MM.1S (cell line): ENCODE results near the gene TUBGCP6.
A peak's percentile ranks its signal among the peaks of the same experiment; 100 is the strongest.

ENCODE experiments used
- DNase-seq: peaks from one replicate; pipeline ENCODE4 v3.0.0-alpha.2; 2015
- H2AFZ ChIP-seq: fragments of 300-600 bp; sonication (generic); 2 replicates; pipeline ENCODE4 v1.6.0; 2016; ENCODE audit warnings: antibody characterized with exemption, low read length
- H3F3A ChIP-seq: fragments of 300-600 bp; sonication (generic); 2 replicates; pipeline ENCODE4 v1.6.1; 2016; ENCODE audit warnings: mild to moderate bottlenecking, antibody characterized with exemption, low read length, moderate library complexity, mixed read lengths; ENCODE audit not compliant: insufficient read depth
- H3K27ac ChIP-seq: fragments of 300-600 bp; sonication (generic); 2 replicates; pipeline ENCODE4 v1.5.1; 2016; ENCODE audit warnings: mild to moderate bottlenecking, low read length
- H3K27me3 ChIP-seq: fragments of 300-600 bp; sonication (generic); replicated peaks from 2 replicates; pipeline ENCODE4 v1.6.0; 2016; ENCODE audit warnings: low read length; ENCODE audit not compliant: insufficient read depth
- H3K36me3 ChIP-seq: fragments of 300-600 bp; sonication (generic); replicated peaks from 2 replicates; pipeline ENCODE4 v1.6.1; 2016; ENCODE audit warnings: mild to moderate bottlenecking, low read length, mixed read lengths; ENCODE audit not compliant: insufficient read depth
- H3K4me1 ChIP-seq: fragments of 300-600 bp; sonication (generic); 2 replicates; pipeline ENCODE4 v1.6.1; 2016; ENCODE audit warnings: low read length, mixed read lengths
- H3K4me2 ChIP-seq: fragments of 300-600 bp; sonication (generic); 2 replicates; pipeline ENCODE4 v1.6.0; 2016; ENCODE audit warnings: low read depth, low read length
- H3K4me3 ChIP-seq: fragments of 300-600 bp; sonication (generic); 2 replicates; pipeline ENCODE4 v1.5.1; 2016; ENCODE audit warnings: low read length, mixed read lengths
- H3K79me2 ChIP-seq: fragments of 300-600 bp; sonication (generic); 2 replicates; pipeline ENCODE4 v1.6.1; 2016; ENCODE audit warnings: mixed run types, low read length, mixed read lengths
- H3K9ac ChIP-seq: fragments of 300-600 bp; sonication (generic); 2 replicates; pipeline ENCODE4 v1.6.1; 2016; ENCODE audit warnings: low read length, mixed read lengths
- H3K9me2 ChIP-seq: fragments of 300-600 bp; sonication (generic); replicated peaks from 2 replicates; pipeline ENCODE4 v1.6.1; 2016; ENCODE audit warnings: mild to moderate bottlenecking, low read length, mixed read lengths; ENCODE audit not compliant: insufficient read depth
- H3K9me3 ChIP-seq: fragments of 300-600 bp; sonication (generic); replicated peaks from 2 replicates; pipeline ENCODE4 v1.6.1; 2016; ENCODE audit warnings: mild to moderate bottlenecking, low read length, mixed read lengths; ENCODE audit not compliant: insufficient read depth
- H4K20me1 ChIP-seq: fragments of 300-600 bp; sonication (generic); 2 replicates; pipeline ENCODE4 v1.6.1; 2016; ENCODE audit warnings: mild to moderate bottlenecking, low read length, moderate library complexity, mixed read lengths; ENCODE audit not compliant: insufficient read depth
- EZH2 ChIP-seq: fragments of 300-600 bp; sonication (generic); optimal IDR thresholded peaks from 2 replicates; pipeline ENCODE3; 2017; ENCODE audit warnings: low read depth, mild to moderate bottlenecking, antibody characterized with exemption, low read length, mixed read lengths
- EZH2phosphoT487 ChIP-seq: fragments of 300-600 bp; sonication (generic); IDR thresholded peaks from 2 replicates; pipeline ENCODE4 v1.6.1; 2018; ENCODE audit warnings: antibody characterized with exemption, low read length
- TF ChIP-seq, protein P1 (sequence below): fragments of 300-600 bp; sonication (generic); IDR thresholded peaks from 2 replicates; pipeline ENCODE4 v1.5.1; 2016; ENCODE audit warnings: antibody characterized with exemption, low read length, mixed read lengths

TUBGCP6 gene

DNA sequence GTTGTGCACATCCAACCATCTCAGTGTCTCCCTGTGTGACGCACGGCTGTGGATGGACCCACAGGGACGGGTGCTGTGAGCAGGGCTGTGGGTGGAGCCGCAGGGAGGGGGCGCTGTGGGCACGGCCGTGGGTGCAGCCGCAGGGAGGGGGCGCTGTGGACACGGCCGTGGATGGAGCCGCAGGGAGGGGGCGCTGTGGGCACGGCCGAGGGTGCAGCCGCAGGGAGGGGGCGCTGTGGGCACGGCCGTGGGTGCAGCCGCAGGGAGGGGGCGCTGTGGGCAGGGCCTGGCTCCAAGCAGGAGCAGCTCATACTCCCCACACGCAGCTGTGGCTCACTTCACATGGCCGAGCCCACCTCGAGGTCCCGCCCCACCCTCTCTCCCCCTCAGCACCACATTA lies 31.3 kb upstream of the TUBGCP6 start:
- Histone ChIP-seq H3F3A (peaks cover 4% of the 10 kb centered on the region; the same call in 1 of the 2 replicates), H3K27ac (no peak overlapping the region), H3K4me2 (peak overlapping the region; percentile 50), H3K9ac (no peak overlapping the region), H3K9me3 (no peaks in the 10 kb centered on the region), H3K4me3 (peak overlapping the region; percentile 12; the same call in 1 of the 2 replicates), H2AFZ (no peak overlapping the region), H3K27me3 (peaks cover 12% of the 10 kb centered on the region), H3K9me2 (no peaks in the 10 kb centered on the region), H4K20me1 (no peaks in the 10 kb centered on the region), H3K79me2 (no peaks in the 10 kb centered on the region), H3K36me3 (no peaks in the 10 kb centered on the region), H3K4me1 (peaks cover 11% of the 10 kb centered on the region; the same call in 1 of the 2 replicates)
- TF ChIP-seq EZH2 (no peak), EZH2phosphoT487 (no peak)
- TF ChIP-seq, protein P1, sequence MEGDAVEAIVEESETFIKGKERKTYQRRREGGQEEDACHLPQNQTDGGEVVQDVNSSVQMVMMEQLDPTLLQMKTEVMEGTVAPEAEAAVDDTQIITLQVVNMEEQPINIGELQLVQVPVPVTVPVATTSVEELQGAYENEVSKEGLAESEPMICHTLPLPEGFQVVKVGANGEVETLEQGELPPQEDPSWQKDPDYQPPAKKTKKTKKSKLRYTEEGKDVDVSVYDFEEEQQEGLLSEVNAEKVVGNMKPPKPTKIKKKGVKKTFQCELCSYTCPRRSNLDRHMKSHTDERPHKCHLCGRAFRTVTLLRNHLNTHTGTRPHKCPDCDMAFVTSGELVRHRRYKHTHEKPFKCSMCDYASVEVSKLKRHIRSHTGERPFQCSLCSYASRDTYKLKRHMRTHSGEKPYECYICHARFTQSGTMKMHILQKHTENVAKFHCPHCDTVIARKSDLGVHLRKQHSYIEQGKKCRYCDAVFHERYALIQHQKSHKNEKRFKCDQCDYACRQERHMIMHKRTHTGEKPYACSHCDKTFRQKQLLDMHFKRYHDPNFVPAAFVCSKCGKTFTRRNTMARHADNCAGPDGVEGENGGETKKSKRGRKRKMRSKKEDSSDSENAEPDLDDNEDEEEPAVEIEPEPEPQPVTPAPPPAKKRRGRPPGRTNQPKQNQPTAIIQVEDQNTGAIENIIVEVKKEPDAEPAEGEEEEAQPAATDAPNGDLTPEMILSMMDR: peak; percentile 100
- DNase-seq: peak; percentile 95

DNA sequence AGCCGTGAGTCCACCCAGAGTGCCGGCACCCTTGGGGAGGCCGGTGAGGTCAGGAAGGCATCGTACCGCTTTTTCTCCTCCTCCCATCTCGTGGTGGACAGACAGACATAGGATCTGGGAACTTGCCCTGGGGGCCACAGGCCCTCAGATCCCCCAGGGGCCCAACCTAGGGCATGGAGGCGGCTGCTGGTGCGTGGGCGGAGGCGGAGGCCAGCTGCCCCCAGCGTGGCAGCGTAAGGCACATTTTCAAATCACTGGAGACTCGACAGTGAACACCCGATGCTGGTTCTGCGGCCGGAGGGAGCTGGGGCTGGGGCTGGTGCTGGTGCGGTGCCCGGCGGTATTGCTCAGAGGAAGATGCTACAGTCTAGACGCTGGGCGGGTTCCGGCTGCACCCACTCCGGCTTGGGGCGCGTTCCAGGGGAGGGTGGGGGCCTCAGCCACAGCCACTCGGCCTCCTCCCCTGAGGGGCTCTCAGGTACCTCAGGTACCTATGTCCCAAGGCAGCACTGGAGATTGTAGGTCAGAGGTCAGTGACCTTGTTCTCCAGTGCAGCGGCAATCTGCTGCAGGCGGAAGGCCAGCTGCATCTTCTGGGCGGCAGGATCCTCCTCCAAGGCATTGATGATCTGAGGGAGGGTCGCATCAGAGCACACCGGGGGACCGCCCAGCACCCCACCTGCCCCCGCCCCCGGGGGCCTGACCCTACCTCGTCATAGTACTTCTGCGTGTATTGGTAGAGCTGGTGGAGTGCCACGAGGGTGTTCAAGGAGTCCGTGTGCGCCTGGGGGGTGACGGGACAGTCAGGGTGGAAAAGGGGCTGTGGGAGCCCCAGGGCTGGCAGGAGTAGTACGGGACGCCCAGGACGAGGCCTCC lies 30.6 kb upstream of the TUBGCP6 start:
- Histone ChIP-seq H3K9me3 (no peaks in the 10 kb centered on the region), H3K27ac (no peak overlapping the region), H3K4me1 (peaks cover 14% of the 10 kb centered on the region; the same call in 1 of the 2 replicates), H3K79me2 (no peaks in the 10 kb centered on the region), H3K9ac (no peak overlapping the region), H3K36me3 (no peaks in the 10 kb centered on the region), H3F3A (peaks cover 11% of the 10 kb centered on the region), H3K4me2 (peak overlapping the region; percentile 50; the same call in 1 of the 2 replicates), H2AFZ (no peak overlapping the region), H4K20me1 (no peaks in the 10 kb centered on the region), H3K4me3 (no peak overlapping the region), H3K9me2 (no peaks in the 10 kb centered on the region), H3K27me3 (peaks cover 15% of the 10 kb centered on the region)
- no peak for DNase-seq
- TF ChIP-seq EZH2: no peak

- H3K4me1 ChIP-seq: peaks cover 14% of the 10 kb centered on the region; the same call in 1 of the 2 replicates
Measured at GRCh38 chr22:50274771-50275170, 29.9 kb upstream of the TUBGCP6 start.

More at GRCh38 chr22:50274771-50275170, 29.9 kb upstream of the TUBGCP6 start:
- Histone ChIP-seq H3K27ac (no peak overlapping the region), H3K27me3 (peaks cover 15% of the 10 kb centered on the region), H3F3A (peaks cover 11% of the 10 kb centered on the region), H3K36me3 (no peaks in the 10 kb centered on the region), H3K4me2 (no peak overlapping the region), H3K9ac (no peak overlapping the region), H2AFZ (no peak overlapping the region), H3K9me3 (no peaks in the 10 kb centered on the region), H3K9me2 (no peaks in the 10 kb centered on the region), H3K4me3 (no peak overlapping the region), H4K20me1 (no peaks in the 10 kb centered on the region), H3K79me2 (no peaks in the 10 kb centered on the region)
- no peak for DNase-seq
- TF ChIP-seq, protein P1: no peak
- TF ChIP-seq EZH2phosphoT487 (no peak), EZH2 (no peak)
